MM.1S (cell line): ENCODE measurements around the gene NUB1.

Experiments used
- DNase-seq: peaks from one replicate; pipeline ENCODE4 v3.0.0-alpha.2; 2015
- H2AFZ ChIP-seq: fragments of 300-600 bp; sonication (generic); 2 replicates; pipeline ENCODE4 v1.6.0; 2016; ENCODE audit warnings: antibody characterized with exemption, low read length
- H3F3A ChIP-seq: fragments of 300-600 bp; sonication (generic); 2 replicates; pipeline ENCODE4 v1.6.1; 2016; ENCODE audit warnings: mild to moderate bottlenecking, antibody characterized with exemption, low read length, moderate library complexity, mixed read lengths; ENCODE audit not compliant: insufficient read depth
- H3K27ac ChIP-seq: fragments of 300-600 bp; sonication (generic); 2 replicates; pipeline ENCODE4 v1.5.1; 2016; ENCODE audit warnings: mild to moderate bottlenecking, low read length
- H3K27me3 ChIP-seq: fragments of 300-600 bp; sonication (generic); replicated peaks from 2 replicates; pipeline ENCODE4 v1.6.0; 2016; ENCODE audit warnings: low read length; ENCODE audit not compliant: insufficient read depth
- H3K36me3 ChIP-seq: fragments of 300-600 bp; sonication (generic); replicated peaks from 2 replicates; pipeline ENCODE4 v1.6.1; 2016; ENCODE audit warnings: mild to moderate bottlenecking, low read length, mixed read lengths; ENCODE audit not compliant: insufficient read depth
- H3K4me1 ChIP-seq: fragments of 300-600 bp; sonication (generic); 2 replicates; pipeline ENCODE4 v1.6.1; 2016; ENCODE audit warnings: low read length, mixed read lengths
- H3K4me2 ChIP-seq: fragments of 300-600 bp; sonication (generic); 2 replicates; pipeline ENCODE4 v1.6.0; 2016; ENCODE audit warnings: low read depth, low read length
- H3K4me3 ChIP-seq: fragments of 300-600 bp; sonication (generic); 2 replicates; pipeline ENCODE4 v1.5.1; 2016; ENCODE audit warnings: low read length, mixed read lengths
- H3K79me2 ChIP-seq: fragments of 300-600 bp; sonication (generic); 2 replicates; pipeline ENCODE4 v1.6.1; 2016; ENCODE audit warnings: mixed run types, low read length, mixed read lengths
- H3K9ac ChIP-seq: fragments of 300-600 bp; sonication (generic); 2 replicates; pipeline ENCODE4 v1.6.1; 2016; ENCODE audit warnings: low read length, mixed read lengths
- H3K9me2 ChIP-seq: fragments of 300-600 bp; sonication (generic); replicated peaks from 2 replicates; pipeline ENCODE4 v1.6.1; 2016; ENCODE audit warnings: mild to moderate bottlenecking, low read length, mixed read lengths; ENCODE audit not compliant: insufficient read depth
- H3K9me3 ChIP-seq: fragments of 300-600 bp; sonication (generic); replicated peaks from 2 replicates; pipeline ENCODE4 v1.6.1; 2016; ENCODE audit warnings: mild to moderate bottlenecking, low read length, mixed read lengths; ENCODE audit not compliant: insufficient read depth
- H4K20me1 ChIP-seq: fragments of 300-600 bp; sonication (generic); 2 replicates; pipeline ENCODE4 v1.6.1; 2016; ENCODE audit warnings: mild to moderate bottlenecking, low read length, moderate library complexity, mixed read lengths; ENCODE audit not compliant: insufficient read depth
- EZH2 ChIP-seq: fragments of 300-600 bp; sonication (generic); optimal IDR thresholded peaks from 2 replicates; pipeline ENCODE3; 2017; ENCODE audit warnings: low read depth, mild to moderate bottlenecking, antibody characterized with exemption, low read length, mixed read lengths
- EZH2phosphoT487 ChIP-seq: fragments of 300-600 bp; sonication (generic); IDR thresholded peaks from 2 replicates; pipeline ENCODE4 v1.6.1; 2018; ENCODE audit warnings: antibody characterized with exemption, low read length
- TF ChIP-seq, protein P1 (sequence below): fragments of 300-600 bp; sonication (generic); IDR thresholded peaks from 2 replicates; pipeline ENCODE4 v1.5.1; 2016; ENCODE audit warnings: antibody characterized with exemption, low read length, mixed read lengths

NUB1 gene

DNA sequence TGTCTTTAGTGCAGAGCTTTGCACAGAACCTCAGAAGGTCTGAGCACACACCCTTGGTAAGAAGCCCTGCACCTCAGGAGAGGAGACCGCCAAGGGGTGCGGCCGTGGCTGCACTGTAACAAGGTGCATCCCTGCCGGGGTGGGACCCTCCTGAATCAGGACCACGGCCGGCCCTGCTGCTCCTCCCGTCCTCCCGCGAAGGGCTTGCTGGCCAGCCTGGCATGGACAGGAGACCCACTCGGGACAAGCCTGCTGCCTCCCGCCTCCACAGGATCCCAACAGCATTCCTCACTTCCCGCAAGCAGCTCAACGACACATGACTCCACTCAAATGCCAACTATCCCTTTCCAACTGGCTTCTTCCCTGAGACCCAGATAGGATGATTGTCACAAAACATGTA is 55.4 kb downstream of the NUB1 start:
- no peak overlapping the region for H2AFZ ChIP-seq
- H3K27me3 ChIP-seq: peaks cover 59% of the 10 kb centered on the region
- H4K20me1 ChIP-seq: no peaks in the 10 kb centered on the region
- H3K9ac ChIP-seq: no peak overlapping the region
- H3K9me3 ChIP-seq: no peaks in the 10 kb centered on the region
- no peaks in the 10 kb centered on the region for H3K36me3 ChIP-seq
- H3K79me2 ChIP-seq: no peaks in the 10 kb centered on the region
- 0 out of 2 replicates have a peak, but pooled peaks cover 2% of the 10 kb centered on the region for H3K4me1 ChIP-seq
- DNase-seq: no peak
- TF ChIP-seq EZH2phosphoT487: no peak
- no peak overlapping the region for H3K4me3 ChIP-seq
- no peaks in the 10 kb centered on the region for H3F3A ChIP-seq
- H3K27ac ChIP-seq: no peak overlapping the region
- no peak overlapping the region for H3K4me2 ChIP-seq
- H3K9me2 ChIP-seq: no peaks in the 10 kb centered on the region

- TF ChIP-seq, protein P1, sequence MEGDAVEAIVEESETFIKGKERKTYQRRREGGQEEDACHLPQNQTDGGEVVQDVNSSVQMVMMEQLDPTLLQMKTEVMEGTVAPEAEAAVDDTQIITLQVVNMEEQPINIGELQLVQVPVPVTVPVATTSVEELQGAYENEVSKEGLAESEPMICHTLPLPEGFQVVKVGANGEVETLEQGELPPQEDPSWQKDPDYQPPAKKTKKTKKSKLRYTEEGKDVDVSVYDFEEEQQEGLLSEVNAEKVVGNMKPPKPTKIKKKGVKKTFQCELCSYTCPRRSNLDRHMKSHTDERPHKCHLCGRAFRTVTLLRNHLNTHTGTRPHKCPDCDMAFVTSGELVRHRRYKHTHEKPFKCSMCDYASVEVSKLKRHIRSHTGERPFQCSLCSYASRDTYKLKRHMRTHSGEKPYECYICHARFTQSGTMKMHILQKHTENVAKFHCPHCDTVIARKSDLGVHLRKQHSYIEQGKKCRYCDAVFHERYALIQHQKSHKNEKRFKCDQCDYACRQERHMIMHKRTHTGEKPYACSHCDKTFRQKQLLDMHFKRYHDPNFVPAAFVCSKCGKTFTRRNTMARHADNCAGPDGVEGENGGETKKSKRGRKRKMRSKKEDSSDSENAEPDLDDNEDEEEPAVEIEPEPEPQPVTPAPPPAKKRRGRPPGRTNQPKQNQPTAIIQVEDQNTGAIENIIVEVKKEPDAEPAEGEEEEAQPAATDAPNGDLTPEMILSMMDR: no peak
- TF ChIP-seq EZH2phosphoT487 (no peak), EZH2 (no peak)
- H3K9me2 ChIP-seq: no peaks in the 10 kb centered on the region
- no peak overlapping the region for H3K27ac ChIP-seq
- H3F3A ChIP-seq: no peaks in the 10 kb centered on the region
- no peak for DNase-seq
- no peaks in the 10 kb centered on the region for H3K9me3 ChIP-seq
- no peaks in the 10 kb centered on the region for H3K79me2 ChIP-seq
- no peaks in the 10 kb centered on the region for H3K36me3 ChIP-seq
- no peak overlapping the region for H2AFZ ChIP-seq
- peaks cover 44% of the 10 kb centered on the region for H3K27me3 ChIP-seq
- 0 out of 2 replicates have a peak, but pooled peaks cover 2% of the 10 kb centered on the region for H3K4me1 ChIP-seq
- no peak overlapping the region for H3K4me3 ChIP-seq
- no peak overlapping the region for H3K4me2 ChIP-seq
- no peaks in the 10 kb centered on the region for H4K20me1 ChIP-seq
- no peak overlapping the region for H3K9ac ChIP-seq
Measured at GRCh38 chr7:151398446-151399304, 57.1 kb downstream of the NUB1 start.

DNA sequence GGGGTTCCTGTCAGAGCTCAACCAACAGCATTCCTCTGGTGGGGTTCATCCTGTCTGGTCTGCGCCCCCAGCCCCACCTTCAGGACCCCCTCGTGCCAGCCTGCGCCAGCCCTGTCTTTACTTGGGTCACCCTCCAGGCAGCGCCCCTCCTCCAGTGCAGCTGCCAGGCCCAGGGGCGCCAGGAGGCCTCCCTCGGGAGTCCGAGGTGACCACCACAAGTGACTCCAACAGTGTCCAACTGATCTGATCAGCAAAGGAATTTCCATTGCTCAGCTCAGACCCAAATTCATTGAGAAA is 57.6 kb downstream of the NUB1 start:
- Histone ChIP-seq H3K9ac (no peak overlapping the region), H4K20me1 (no peaks in the 10 kb centered on the region), H2AFZ (no peak overlapping the region), H3K4me3 (no peak overlapping the region), H3F3A (no peaks in the 10 kb centered on the region), H3K36me3 (no peaks in the 10 kb centered on the region), H3K4me2 (no peak overlapping the region), H3K79me2 (no peaks in the 10 kb centered on the region), H3K27ac (no peak overlapping the region), H3K27me3 (peaks cover 44% of the 10 kb centered on the region), H3K9me2 (no peaks in the 10 kb centered on the region), H3K4me1 (0 out of 2 replicates have a peak, but pooled peaks cover 2% of the 10 kb centered on the region), H3K9me3 (no peaks in the 10 kb centered on the region)
- DNase-seq: no peak
- no peak for TF ChIP-seq EZH2
- TF ChIP-seq EZH2phosphoT487: no peak
- TF ChIP-seq, protein P1: no peak

DNA sequence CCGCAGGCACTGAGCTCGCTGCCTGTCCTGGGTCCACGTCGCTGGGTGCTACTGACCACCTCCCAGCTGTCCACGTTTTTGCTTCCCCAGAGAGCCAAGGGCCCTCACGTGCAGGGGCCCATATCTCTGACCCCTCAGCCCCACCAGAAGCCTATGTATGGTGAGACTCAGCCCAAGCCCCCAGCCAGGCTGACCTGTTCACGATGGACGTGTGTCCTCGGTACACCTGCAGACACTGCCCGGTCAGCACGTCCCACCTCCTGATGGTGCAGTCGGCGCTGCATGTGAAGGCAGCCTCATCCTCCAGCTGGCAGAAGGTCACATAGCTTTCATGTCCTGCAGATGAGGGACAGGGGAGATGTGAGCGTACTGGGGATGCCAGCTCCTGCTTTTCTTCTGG is 58.3 kb downstream of the NUB1 start:
- H3K27ac ChIP-seq: no peak overlapping the region

More for the DNA sequence above, 58.3 kb downstream of the NUB1 start:
- H3K4me2 ChIP-seq: no peak overlapping the region
- no peak for DNase-seq
- H3K9me3 ChIP-seq: no peaks in the 10 kb centered on the region
- no peaks in the 10 kb centered on the region for H3F3A ChIP-seq
- TF ChIP-seq EZH2 (no peak), EZH2phosphoT487 (no peak)
- TF ChIP-seq, protein P1: no peak
- no peak overlapping the region for H2AFZ ChIP-seq
- H3K4me1 ChIP-seq: 0 out of 2 replicates have a peak, but pooled peaks cover 2% of the 10 kb centered on the region
- H3K4me3 ChIP-seq: no peak overlapping the region
- H3K27me3 ChIP-seq: peaks cover 44% of the 10 kb centered on the region
- H4K20me1 ChIP-seq: no peaks in the 10 kb centered on the region
- no peak overlapping the region for H3K9ac ChIP-seq
- no peaks in the 10 kb centered on the region for H3K9me2 ChIP-seq
- H3K79me2 ChIP-seq: no peaks in the 10 kb centered on the region
- no peaks in the 10 kb centered on the region for H3K36me3 ChIP-seq
